Bronchial smooth muscle cell (primary cell): Measurements from ENCODE around the gene TLN1. TPM values are rescaled to one million over a fixed set of nuclear protein-coding genes. Genes with fewer than 3 reads are reported as not detected.

Experiments
- total RNA-seq: library from RNA; depleted of rRNA; stranded (reverse); fragments of >200 nt; gene quantifications from 2 replicates; pipeline ENCODE4 v1.2.1, GENCODE V29; 2014

TLN1 gene
- total RNA-seq: 209 and 221 TPM in 2 replicates

GRCh38 chr9:35732185-35732799 lies at the start of gene TLN1, which contains the start of gene CREB3:
TLN1 (minus strand) TSS chr9:35732195; CDS start chr9:35725694, 6,501 bp downstream.
CREB3 (plus strand) TSS chr9:35732666; CDS start chr9:35732773, 107 bp downstream.

GRCh38 chr9:35754264-35754663 lies 22.3 kb upstream of the TLN1 start, which contains the start of gene MSMP:
MSMP (minus strand) TSS chr9:35754276; CDS start chr9:35754129, 147 bp downstream.

GRCh38 chr9:35748858-35749514 lies 17.0 kb upstream of the TLN1 start, which contains the start of the genes GBA2 and RGP1:
GBA2 (minus strand) TSS chr9:35749228; CDS start chr9:35748704, 524 bp downstream.
RGP1 (plus strand) TSS chr9:35749287; CDS start chr9:35749756, 469 bp downstream.

GRCh38 chr9:35689542-35690293 lies 42.3 kb downstream of the TLN1 start, which contains the start of gene TPM2:
TPM2 (minus strand) TSS chr9:35689925; CDS start chr9:35689817, 108 bp downstream.

GRCh38 chr9:35673132-35674024 lies 58.6 kb downstream of the TLN1 start, which contains the start of gene CA9:
CA9 (plus strand) TSS chr9:35673928; CDS start chr9:35673960, 32 bp downstream.

GRCh38 chr9:35664531-35665470 lies 67.2 kb downstream of the TLN1 start, which contains the start of gene ARHGEF39:
ARHGEF39 (minus strand) TSS chr9:35665195; CDS start chr9:35665169, 26 bp downstream.

GRCh38 chr9:35658137-35658967 lies 73.6 kb downstream of the TLN1 start, which contains the start of gene CCDC107:
CCDC107 (plus strand) TSS chr9:35658292; CDS start chr9:35658380, 88 bp downstream.

GRCh38 chr9:35657546-35658136 lies 74.4 kb downstream of the TLN1 start, which contains the start of gene RMRP:
RMRP (minus strand) TSS chr9:35658019.

GRCh38 chr9:35650341-35651158 lies 81.4 kb downstream of the TLN1 start, which contains the start of gene SIT1:
SIT1 (minus strand) TSS chr9:35650931; CDS start chr9:35650853, 78 bp downstream.

Other genes with a start within 250 kb of the TLN1 start
- gene RUSC2, start 242.1 kb downstream of the TLN1 start, total RNA-seq: 10.4 and 12.7 TPM in 2 replicates
- gene TESK1, start 126.9 kb downstream of the TLN1 start, total RNA-seq: 7.3 and 11.9 TPM in 2 replicates
- 1.3 and 1.9 TPM in 2 replicates for gene CD72, start 113.8 kb downstream of the TLN1 start, total RNA-seq
- gene SIT1, start 81.3 kb downstream of the TLN1 start, total RNA-seq: 0.32 TPM in 1 of 2 replicates, not detected in the other
- 67,158 and 134,448 TPM in 2 replicates for gene RMRP, start 74.2 kb downstream of the TLN1 start, total RNA-seq
- 10.8 and 11.7 TPM in 2 replicates for gene CCDC107, start 73.9 kb downstream of the TLN1 start, total RNA-seq
- gene ARHGEF39, start 67.0 kb downstream of the TLN1 start, total RNA-seq: under 0.01 and 0.32 TPM in 2 replicates
- gene CA9, start 58.3 kb downstream of the TLN1 start, total RNA-seq: 0.86 and 1.7 TPM in 2 replicates
- gene TPM2, start 42.3 kb downstream of the TLN1 start, total RNA-seq: 925 and 1,339 TPM in 2 replicates
- 42.9 and 50.1 TPM in 2 replicates for gene CREB3, start 471 bp upstream of the TLN1 start, total RNA-seq
- 13.9 and 21.4 TPM in 2 replicates for gene GBA2, start 17.0 kb upstream of the TLN1 start, total RNA-seq
- gene RGP1, start 17.1 kb upstream of the TLN1 start, total RNA-seq: 10.2 and 10.6 TPM in 2 replicates
- not detected in 2 replicates for gene MSMP, start 22.1 kb upstream of the TLN1 start, total RNA-seq
- gene NPR2, start 59.4 kb upstream of the TLN1 start, total RNA-seq: 25.7 and 28.2 TPM in 2 replicates
- 1.5 and 1.6 TPM in 2 replicates for gene SPAG8, start 80.1 kb upstream of the TLN1 start, total RNA-seq
- 27.3 and 27.7 TPM in 2 replicates for gene HINT2, start 82.8 kb upstream of the TLN1 start, total RNA-seq
- not detected in 2 replicates for gene FAM221B, start 96.5 kb upstream of the TLN1 start, total RNA-seq
- 2.4 and 2.7 TPM in 2 replicates for gene TMEM8B, start 97.0 kb upstream of the TLN1 start, total RNA-seq
- gene OR13J1, start 138.2 kb upstream of the TLN1 start, total RNA-seq: not detected in 2 replicates
- gene HRCT1, start 174.0 kb upstream of the TLN1 start, total RNA-seq: 0.16 and 0.17 TPM in 2 replicates
- gene SPAAR, start 177.3 kb upstream of the TLN1 start, total RNA-seq: under 0.01 and 0.17 TPM in 2 replicates
- gene OR2S2, start 226.0 kb upstream of the TLN1 start, total RNA-seq: not detected in 2 replicates